CD14-positive monocyte (primary cell): ENCODE measurements around the gene SQSTM1. TPM values are rescaled to one million over a fixed set of nuclear protein-coding genes. Genes with fewer than 3 reads are reported as not detected.

Experiments used
- DNase-seq, 3 donors: peaks; one replicate each; pipeline ENCODE4 v3.0.0-alpha.2; 2011 to 2022
- H2AFZ ChIP-seq: 2 replicates; pipeline ENCODE4 v1.6.0; 2012; ENCODE audit warnings: mild to moderate bottlenecking, low read depth, low read length, inconsistent platforms; ENCODE audit not compliant: insufficient read depth, poor library complexity, severe bottlenecking
- H3K27ac ChIP-seq, 2 donors: 1 replicate in 1 of 2; 2 replicates in 1 of 2; pipeline ENCODE4 v1.5.1; 2012 to 2013; ENCODE audit warnings: low read length in 2 of 2, control low read depth in 1 of 2, inconsistent platforms in 1 of 2, low read depth in 1 of 2, mild to moderate bottlenecking in 1 of 2
- H3K27me3 ChIP-seq, 2 donors: one replicate each; pipeline versions ENCODE4 v1.6.0 to v1.6.1; 2011 to 2013; ENCODE audit warnings: low read length in 2 of 2; ENCODE audit not compliant: control insufficient read depth in 2 of 2, insufficient read depth in 2 of 2
- H3K36me3 ChIP-seq, 2 donors: replicated peaks in 1 of 2; 1 replicate in 1 of 2; 2 replicates in 1 of 2; pipeline versions ENCODE4 v1.5.1 to v1.6.1; 2012 to 2013; ENCODE audit warnings: low read length in 2 of 2, control low read depth in 1 of 2, inconsistent platforms in 1 of 2, mild to moderate bottlenecking in 1 of 2; ENCODE audit not compliant: insufficient read depth in 2 of 2, control insufficient read depth in 1 of 2
- H3K4me1 ChIP-seq, 2 donors: 1 replicate in 1 of 2; 2 replicates in 1 of 2; pipeline versions ENCODE4 v1.5.1 to v1.6.1; 2012 to 2013; ENCODE audit warnings: low read length in 2 of 2, control low read depth in 1 of 2, inconsistent platforms in 1 of 2, mild to moderate bottlenecking in 1 of 2, moderate library complexity in 1 of 2; ENCODE audit not compliant: insufficient read depth in 2 of 2, control insufficient read depth in 1 of 2
- H3K4me2 ChIP-seq: replicated peaks from 2 replicates; pipeline ENCODE3; 2012; ENCODE audit warnings: low read length, moderate library complexity, mild to moderate bottlenecking; ENCODE audit not compliant: poor library complexity, severe bottlenecking; ENCODE audit errors: extremely low read depth
- H3K4me3 ChIP-seq, 3 experiments: fragments of 200-600 bp in 1 of 3; sonication (generic) in 1 of 3; replicated peaks in 1 of 3; 1 replicate in 2 of 3; 2 replicates in 1 of 3; pipeline ENCODE4 v1.5.1; 2011 to 2013; ENCODE audit warnings: low read length in 3 of 3, mild to moderate bottlenecking in 3 of 3, control low read depth in 2 of 3, low read depth in 2 of 3, inconsistent platforms in 1 of 3, moderate library complexity in 1 of 3
- H3K79me2 ChIP-seq: 2 replicates; pipeline ENCODE4 v1.6.0; 2012; ENCODE audit warnings: mild to moderate bottlenecking, control low read depth, inconsistent platforms, low read length, moderate library complexity; ENCODE audit not compliant: insufficient read depth
- H3K9ac ChIP-seq: 2 replicates; pipeline ENCODE4 v1.6.0; 2017; ENCODE audit warnings: low read length, mild to moderate bottlenecking; ENCODE audit not compliant: insufficient read depth, poor library complexity, severe bottlenecking
- H3K9me3 ChIP-seq, 2 donors: replicated peaks in 1 of 2; 1 replicate in 1 of 2; 2 replicates in 1 of 2; pipeline versions ENCODE4 v1.5.1 to v1.6.1; 2012 to 2013; ENCODE audit warnings: low read length in 2 of 2, control low read depth in 1 of 2; ENCODE audit not compliant: control insufficient read depth in 1 of 2, insufficient read depth in 1 of 2
- H4K20me1 ChIP-seq: 2 replicates; pipeline ENCODE4 v1.6.0; 2012; ENCODE audit warnings: mild to moderate bottlenecking, low read length, control low read depth, moderate library complexity; ENCODE audit not compliant: insufficient read depth
- H3K27ac Mint-ChIP-seq, 7 donors: one replicate each; pipeline ENCODE4 v1.8.0; 2020; ENCODE audit warnings: mild to moderate bottlenecking in 7 of 7, mixed read lengths in 7 of 7, moderate library complexity in 6 of 7, inconsistent platforms in 2 of 7
- H3K27me3 Mint-ChIP-seq, 3 donors: one replicate each; pipeline ENCODE4 v1.8.0; 2021 to 2022; ENCODE audit warnings: low read depth in 3 of 3, mild to moderate bottlenecking in 3 of 3, mixed read lengths in 3 of 3, moderate library complexity in 3 of 3, inconsistent platforms in 1 of 3
- H3K36me3 Mint-ChIP-seq, 2 donors: one replicate each; pipeline ENCODE4 v1.8.0; 2020; ENCODE audit warnings: mixed read lengths in 2 of 2, inconsistent platforms in 1 of 2, mild to moderate bottlenecking in 1 of 2
- H3K4me1 Mint-ChIP-seq: one replicate; pipeline ENCODE4 v1.8.0; 2020; ENCODE audit warnings: mild to moderate bottlenecking, mixed read lengths
- H3K4me3 Mint-ChIP-seq, 2 donors: one replicate each; pipeline ENCODE4 v1.8.0; 2020; ENCODE audit warnings: mild to moderate bottlenecking in 2 of 2, mixed read lengths in 2 of 2, moderate library complexity in 1 of 2
- H3K9me3 Mint-ChIP-seq, 7 donors: one replicate each; pipeline ENCODE4 v1.8.0; 2020 to 2022; ENCODE audit warnings: mixed read lengths in 7 of 7, mild to moderate bottlenecking in 6 of 7, moderate library complexity in 6 of 7, inconsistent platforms in 2 of 7
- WGBS: methylation state at CpG from one replicate; pipeline ENCODE4 v1.1.5; 2013; ENCODE audit warnings: missing lambda C conversion rate; ENCODE audit not compliant: insufficient coverage; 5-methylcytosine and 5-hydroxymethylcytosine counted together
- intact Hi-C, 2 donors: fragments of 100-400 bp; cut with micrococcal nuclease; formaldehyde crosslinking; loops; one replicate each; pipeline versions ENCODE4 v1.15.0 to v1.15.1; 2023
- polyA plus RNA-seq, 3 donors: library from polyadenylated mRNA; depleted of rRNA in 1 of 3; unstranded in 2 of 3; stranded (reverse) in 1 of 3; fragments of 300-500 nt in 2 of 3; fragments of >200 nt in 1 of 3; fragmentation: Illumina TruSeq in 2 of 3; gene quantifications; 1 replicate in 2 of 3; 2 replicates in 1 of 3; pipeline ENCODE4 v1.2.3, GENCODE V29; 2012 to 2021
- TF ChIP-seq, protein P1 (sequence below): fragments of 200-600 bp; IDR thresholded peaks from one replicate; pipeline ENCODE4 v1.8.0; 2022; ENCODE audit warnings: antibody characterized with exemption, mild to moderate bottlenecking

Gene SQSTM1
- polyA plus RNA-seq, 3 donors, result 182 to 312 (median 275) TPM

- H3K4me1 Mint-ChIP-seq, result peaks cover 36% of the 10 kb centered on the region
- Histone ChIP-seq H4K20me1 (peaks cover 52% of the 10 kb centered on the region), H3K4me3 (peak overlapping the region; percentile 52 to 80 (median 59)), H3K4me1 (peaks cover 41 to 53% of the 10 kb centered on the region in 2 donors), H3K27me3 (no peaks in the 10 kb centered on the region), H2AFZ (no peak overlapping the region), H3K4me2 (peak overlapping the region; percentile 87), H3K79me2 (peaks cover 45% of the 10 kb centered on the region), H3K27ac (peak overlapping the region; percentile 52 to 77), H3K9ac (peak overlapping the region; percentile 71), H3K9me3 (no peaks in the 10 kb centered on the region), H3K36me3 (peaks cover 7% of the 10 kb centered on the region in 2 donors)
- H3K27me3 Mint-ChIP-seq, result peaks cover 0 to 2% (median 0%) of the 10 kb centered on the region in 3 donors
- H3K27ac Mint-ChIP-seq, result peak overlapping the region in 5 of 7 donors; percentile 10 to 86 (median 78)
- H3K36me3 Mint-ChIP-seq, result peaks cover 10 to 13% of the 10 kb centered on the region in 2 donors
- WGBS, result 8% methylated on average over 43 of the region's 65 CpGs
- intact Hi-C loops, result loop anchor here (1.0 to 2.0 kb wide), 2 partner anchors 15 to 100 kb away; partner anchors contain the start of gene SQSTM1 (in 2 of the 2)
- DNase-seq, result peak; percentile 37 to 65 (median 44)
- TF ChIP-seq, protein P1, sequence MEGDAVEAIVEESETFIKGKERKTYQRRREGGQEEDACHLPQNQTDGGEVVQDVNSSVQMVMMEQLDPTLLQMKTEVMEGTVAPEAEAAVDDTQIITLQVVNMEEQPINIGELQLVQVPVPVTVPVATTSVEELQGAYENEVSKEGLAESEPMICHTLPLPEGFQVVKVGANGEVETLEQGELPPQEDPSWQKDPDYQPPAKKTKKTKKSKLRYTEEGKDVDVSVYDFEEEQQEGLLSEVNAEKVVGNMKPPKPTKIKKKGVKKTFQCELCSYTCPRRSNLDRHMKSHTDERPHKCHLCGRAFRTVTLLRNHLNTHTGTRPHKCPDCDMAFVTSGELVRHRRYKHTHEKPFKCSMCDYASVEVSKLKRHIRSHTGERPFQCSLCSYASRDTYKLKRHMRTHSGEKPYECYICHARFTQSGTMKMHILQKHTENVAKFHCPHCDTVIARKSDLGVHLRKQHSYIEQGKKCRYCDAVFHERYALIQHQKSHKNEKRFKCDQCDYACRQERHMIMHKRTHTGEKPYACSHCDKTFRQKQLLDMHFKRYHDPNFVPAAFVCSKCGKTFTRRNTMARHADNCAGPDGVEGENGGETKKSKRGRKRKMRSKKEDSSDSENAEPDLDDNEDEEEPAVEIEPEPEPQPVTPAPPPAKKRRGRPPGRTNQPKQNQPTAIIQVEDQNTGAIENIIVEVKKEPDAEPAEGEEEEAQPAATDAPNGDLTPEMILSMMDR, result no peak
- no peaks in the 10 kb centered on the region for H3K9me3 Mint-ChIP-seq
- peak overlapping the region; percentile 88 to 91 for H3K4me3 Mint-ChIP-seq
Measured at GRCh38 chr5:179805529-179806249, 15.0 kb upstream of the SQSTM1 start.

DNA sequence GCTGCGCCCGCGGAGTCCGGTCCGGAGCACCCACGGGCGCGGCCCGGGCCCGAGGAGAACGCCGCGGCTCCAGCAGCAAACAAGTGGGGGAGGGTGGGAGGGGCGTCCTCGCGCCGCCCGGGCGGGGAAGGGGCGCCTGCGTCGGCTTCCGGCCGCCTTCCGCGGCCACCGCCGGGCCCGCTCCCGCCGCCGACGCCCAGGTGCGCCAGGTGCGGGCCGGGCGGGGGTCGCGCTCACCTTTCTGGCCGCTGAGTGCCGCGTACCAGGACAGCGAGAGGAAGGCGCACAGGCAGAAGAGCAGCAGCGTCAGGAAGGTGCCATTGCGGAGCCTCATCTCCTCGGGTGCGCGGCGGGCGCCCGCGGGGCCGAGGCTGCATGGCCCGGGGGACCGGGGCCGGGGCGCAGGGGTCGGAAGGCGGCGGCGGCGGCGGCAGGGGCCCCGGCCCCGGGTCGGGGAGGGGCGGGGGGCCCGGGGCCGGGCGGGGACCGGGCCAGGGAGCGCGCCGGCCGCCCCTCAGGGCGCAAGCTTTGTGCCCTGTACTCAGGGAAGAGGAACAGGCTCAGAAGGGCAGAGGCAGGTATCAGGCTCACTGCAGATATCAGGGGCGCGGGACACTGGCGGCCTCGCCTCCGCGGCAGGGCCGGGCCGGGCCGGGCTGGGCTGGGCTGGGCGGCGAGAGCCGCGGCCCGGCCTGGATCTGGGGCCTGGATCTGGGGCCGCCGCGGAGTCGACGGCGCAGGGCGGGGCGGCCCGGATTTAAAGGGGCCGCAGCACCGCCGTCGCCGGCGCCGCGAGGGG, 14.3 kb upstream of the SQSTM1 start, which contains the start of gene MGAT4B:
TSS of gene MGAT4B (minus strand) at position 617 of the 799 bp plus-strand sequence. CDS start at position 334, 283 bp downstream.
- H3K4me1 ChIP-seq, result peaks cover 41 to 60% of the 10 kb centered on the region in 2 donors
- no peaks in the 10 kb centered on the region for H3K9me3 ChIP-seq
- peaks cover 45% of the 10 kb centered on the region for H3K79me2 ChIP-seq
- no peaks in the 10 kb centered on the region for H3K36me3 ChIP-seq
- peak within 1 kb of the TSS; percentile 87 for H3K4me2 ChIP-seq
- H3K9ac ChIP-seq, result peak within 1 kb of the TSS; percentile 80
- peaks cover 0 to 2% (median 0%) of the 10 kb centered on the region in 3 donors for H3K27me3 Mint-ChIP-seq
- H4K20me1 ChIP-seq, result peaks cover 44% of the 10 kb centered on the region
- peaks cover 0 to 4% (median 0%) of the 10 kb centered on the region in 7 donors for H3K9me3 Mint-ChIP-seq
- H3K27ac Mint-ChIP-seq, result peak within 1 kb of the TSS in 6 of 7 donors; percentile 53 to 83 (median 77)
- peak in 2 of 3 donors; percentile 44 to 50 for DNase-seq
- H2AFZ ChIP-seq, result peak within 1 kb of the TSS; percentile 68
- TF ChIP-seq, protein P1, result no peak
- H3K27me3 ChIP-seq, result no peaks in the 10 kb centered on the region
- peaks cover 7% of the 10 kb centered on the region in 2 donors for H3K36me3 Mint-ChIP-seq
- intact Hi-C loops, result loop anchor here in 1 of 2 donors (2.0 kb wide), 1 partner anchor 14 kb away; the partner anchor contains the start of gene SQSTM1
- peaks cover 36% of the 10 kb centered on the region for H3K4me1 Mint-ChIP-seq
- peak within 1 kb of the TSS; percentile 85 to 88 for H3K4me3 Mint-ChIP-seq
- peak within 1 kb of the TSS; percentile 56 to 80 (median 59) for H3K4me3 ChIP-seq
- under 1% methylated on average over 96 of the region's 108 CpGs for WGBS
- peak within 1 kb of the TSS; percentile 56 to 77 for H3K27ac ChIP-seq
